Thymus (tissue), 11 donors: ENCODE measurements around the gene NHLRC2. TPM values are rescaled to one million over a fixed set of nuclear protein-coding genes. Genes with fewer than 3 reads are reported as not detected.
"Not testable (repeated sequence)": the region's sequence is repeated elsewhere in the genome, so short reads cannot be mapped to it uniquely, and the experiment has no call there.

ENCODE experiments used
- DNase-seq, 9 donors: peaks; one replicate each; pipeline ENCODE4 v3.0.0-alpha.2; 2013; ENCODE audit warnings: low spot score in 9 of 9, low read depth in 6 of 9, missing footprints in 1 of 9
- H3K27ac ChIP-seq, 2 donors: one replicate each; pipeline ENCODE4 v1.5.1; 2013; ENCODE audit warnings: control low read depth in 1 of 2, low read depth in 1 of 2, low read length in 1 of 2, mild to moderate bottlenecking in 1 of 2, moderate library complexity in 1 of 2
- H3K27me3 ChIP-seq, 2 donors: one replicate each; pipeline ENCODE4 v1.5.1; 2013; ENCODE audit warnings: low read length in 1 of 2; ENCODE audit not compliant: control insufficient read depth in 2 of 2, insufficient read depth in 1 of 2
- H3K36me3 ChIP-seq, 2 donors: one replicate each; pipeline ENCODE4 v1.5.1; 2013; ENCODE audit warnings: low read length in 1 of 2, mild to moderate bottlenecking in 1 of 2, moderate library complexity in 1 of 2; ENCODE audit not compliant: control insufficient read depth in 2 of 2, insufficient read depth in 2 of 2
- H3K4me1 ChIP-seq, 2 donors: one replicate each; pipeline ENCODE4 v1.5.1; 2013; ENCODE audit warnings: low read length in 2 of 2; ENCODE audit not compliant: control insufficient read depth in 2 of 2, insufficient read depth in 2 of 2
- H3K4me3 ChIP-seq, 2 donors: one replicate each; pipeline ENCODE4 v1.5.1; 2013; ENCODE audit warnings: low read length in 2 of 2, control low read depth in 1 of 2, mild to moderate bottlenecking in 1 of 2
- H3K9me3 ChIP-seq, 2 donors: one replicate each; pipeline ENCODE4 v1.5.1; 2013; ENCODE audit warnings: low read length in 1 of 2, mild to moderate bottlenecking in 1 of 2; ENCODE audit not compliant: control insufficient read depth in 2 of 2, insufficient read depth in 1 of 2
- WGBS: extraction: QIAGEN DNeasy Blood & Tissue Kit; methylation state at CpG from one replicate; pipeline ENCODE4 v1.1.7; 2013; 5-methylcytosine and 5-hydroxymethylcytosine counted together
- polyA plus RNA-seq: library from polyadenylated mRNA; stranded (reverse); fragments of 200-250 nt; gene quantifications from one replicate; pipeline ENCODE4 v1.2.3, GENCODE V29; 2013
- total RNA-seq: library from RNA; stranded (reverse); fragments of 120-200 nt; gene quantifications from one replicate; pipeline ENCODE4 v1.2.4, GENCODE V29; 2013
- donor health status: healthy.

Gene NHLRC2
- total and polyA plus RNA-seq, 2 donors, result 6.2 to 7.6 TPM

DNA sequence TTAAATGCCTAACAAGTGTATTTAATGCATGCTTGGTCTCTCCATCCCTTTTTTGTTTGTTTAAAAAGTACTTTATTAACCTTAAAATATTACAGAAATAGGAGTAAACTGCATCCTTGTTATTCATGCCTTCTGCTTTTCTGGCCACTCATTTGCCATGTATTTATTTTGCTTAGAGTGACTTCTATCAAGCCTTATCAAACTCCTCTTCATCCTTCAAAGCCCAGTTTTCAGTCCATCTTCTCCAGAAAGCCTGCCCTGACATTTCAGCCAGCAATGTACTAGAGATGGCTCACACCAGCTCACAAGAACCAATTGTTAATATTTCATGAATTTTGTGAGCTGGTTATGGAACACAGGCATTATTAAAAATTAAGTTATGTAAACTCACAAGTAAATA lies 82.8 kb downstream of the NHLRC2 start:
- DNase-seq, result no peak
- H3K9me3 ChIP-seq, result peaks cover 0 to 2% of the 10 kb centered on the region in 2 donors

DNA sequence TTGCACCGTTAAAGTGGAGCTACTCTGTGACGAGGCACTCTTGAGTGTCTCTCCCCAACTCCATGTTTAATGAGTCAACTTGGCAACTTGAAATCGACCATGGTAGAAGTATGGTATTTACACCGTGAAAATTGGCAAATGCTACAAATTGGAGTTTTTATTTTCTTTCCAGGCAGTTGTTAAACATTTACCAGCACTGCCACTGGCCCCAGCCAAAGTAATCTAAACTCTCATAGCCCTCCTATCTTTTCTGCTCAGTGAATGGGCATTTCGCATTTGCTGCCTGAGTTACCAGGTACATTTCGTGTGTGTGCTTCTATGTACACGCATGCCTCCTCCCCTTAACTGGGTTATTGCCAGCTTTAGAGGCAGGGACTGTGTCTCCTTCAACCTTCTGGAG lies 83.3 kb downstream of the NHLRC2 start:
- Histone ChIP-seq H3K27ac (no peak overlapping the region), H3K36me3 (no peaks in the 10 kb centered on the region), H3K4me1 (no peaks in the 10 kb centered on the region), H3K9me3 (peaks cover 0 to 2% of the 10 kb centered on the region in 2 donors), H3K4me3 (no peak overlapping the region), H3K27me3 (peaks cover 0 to 3% of the 10 kb centered on the region in 2 donors)
- DNase-seq, result no peak
- 83% methylated on average over 7 of the region's 7 CpGs for WGBS

More for the DNA sequence above, 82.8 kb downstream of the NHLRC2 start:
- Histone ChIP-seq H3K27me3 (peaks cover 0 to 3% of the 10 kb centered on the region in 2 donors), H3K4me1 (no peaks in the 10 kb centered on the region), H3K27ac (no peak overlapping the region), H3K36me3 (no peaks in the 10 kb centered on the region), H3K4me3 (no peak overlapping the region)

DNA sequence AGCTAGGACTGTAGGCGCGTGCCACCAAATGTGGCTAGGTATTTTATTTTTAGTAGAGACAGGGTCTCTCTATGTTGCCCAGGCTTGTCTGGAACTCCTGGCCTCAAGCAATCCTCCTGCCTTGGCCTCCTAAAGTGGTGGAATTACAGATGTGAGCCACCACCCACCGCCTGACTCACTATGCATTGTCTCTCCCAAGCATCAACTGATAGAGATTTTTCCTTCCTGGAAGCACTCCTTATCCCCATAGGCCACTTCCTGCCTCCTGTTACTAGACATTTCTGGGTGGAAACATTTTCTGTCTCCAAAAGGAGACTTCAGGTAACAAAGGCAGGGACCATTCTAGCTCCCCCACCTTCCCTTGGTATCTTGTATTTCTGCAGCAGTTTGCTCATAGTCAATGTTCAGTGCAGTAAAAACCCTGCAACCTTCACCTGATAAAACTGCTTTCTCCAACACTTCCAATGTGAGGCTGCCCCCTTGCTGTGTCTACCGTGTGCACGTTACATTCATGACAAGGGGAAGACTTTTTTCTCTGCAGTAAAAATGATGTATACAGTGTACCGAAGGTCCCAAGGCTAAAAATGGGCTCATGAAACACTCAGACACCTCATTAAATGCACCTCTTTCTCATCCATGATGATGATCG lies 84.9 kb downstream of the NHLRC2 start:
- Histone ChIP-seq H3K36me3 (no peaks in the 10 kb centered on the region), H3K9me3 (peaks cover 0 to 2% of the 10 kb centered on the region in 2 donors), H3K4me1 (no peaks in the 10 kb centered on the region), H3K27me3 (peaks cover 0 to 3% of the 10 kb centered on the region in 2 donors), H3K27ac (no peak overlapping the region), H3K4me3 (no peak overlapping the region)
- WGBS, result 85% methylated on average over 7 of the region's 7 CpGs
- DNase-seq, result no peak

DNA sequence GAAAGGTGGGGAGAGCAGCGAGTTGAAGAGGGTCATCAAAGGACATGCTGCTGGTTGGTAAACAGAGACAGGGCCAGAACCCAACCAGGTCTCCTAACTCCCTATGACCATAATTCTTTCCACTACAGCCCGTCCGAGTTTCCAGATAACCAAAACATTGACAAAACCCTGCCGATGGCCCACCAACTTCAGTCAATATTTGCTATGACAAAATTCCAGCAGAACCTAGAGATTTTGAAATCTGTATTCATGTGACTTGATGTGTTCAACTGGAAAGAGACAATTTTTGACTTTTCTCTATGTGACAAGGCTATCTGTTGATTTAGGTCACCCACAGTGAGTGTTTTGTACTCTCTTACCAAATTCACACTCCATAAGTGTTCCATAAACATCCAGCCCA lies 86.7 kb downstream of the NHLRC2 start:
- WGBS, result 97% methylated on average over 4 of the region's 4 CpGs
- H3K27ac ChIP-seq, result no peak overlapping the region
- H3K9me3 ChIP-seq, result peaks cover 0 to 2% of the 10 kb centered on the region in 2 donors
- H3K27me3 ChIP-seq, result peaks cover 0 to 3% of the 10 kb centered on the region in 2 donors
- H3K4me1 ChIP-seq, result no peaks in the 10 kb centered on the region
- no peak for DNase-seq
- no peak overlapping the region for H3K4me3 ChIP-seq
- H3K36me3 ChIP-seq, result no peaks in the 10 kb centered on the region

DNA sequence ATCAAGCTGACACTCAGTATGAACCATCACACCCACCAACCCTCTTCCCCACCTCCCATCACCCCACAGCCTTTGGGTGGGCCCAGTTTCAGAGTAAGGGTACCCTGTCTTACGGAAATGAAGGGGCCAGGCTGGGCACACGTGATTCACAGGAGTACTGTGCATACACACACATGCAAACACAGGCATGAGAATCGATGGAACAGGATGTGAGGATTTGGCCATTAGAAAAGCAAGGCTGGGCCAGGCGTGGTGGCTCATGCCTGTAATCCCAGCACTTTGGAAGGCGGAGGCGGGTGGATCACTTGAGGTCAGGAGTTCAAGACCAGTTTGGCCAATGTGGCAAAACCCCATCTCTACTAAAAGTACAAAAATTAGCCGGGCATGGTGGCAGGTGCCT lies 88.7 kb downstream of the NHLRC2 start:
- not testable (repeated sequence) for H3K9me3 ChIP-seq, H3K4me1 ChIP-seq, H3K27me3 ChIP-seq, DNase-seq, H3K4me3 ChIP-seq, H3K36me3 ChIP-seq, H3K27ac ChIP-seq
- WGBS, result 99% methylated on average over 7 of the region's 7 CpGs

DNA sequence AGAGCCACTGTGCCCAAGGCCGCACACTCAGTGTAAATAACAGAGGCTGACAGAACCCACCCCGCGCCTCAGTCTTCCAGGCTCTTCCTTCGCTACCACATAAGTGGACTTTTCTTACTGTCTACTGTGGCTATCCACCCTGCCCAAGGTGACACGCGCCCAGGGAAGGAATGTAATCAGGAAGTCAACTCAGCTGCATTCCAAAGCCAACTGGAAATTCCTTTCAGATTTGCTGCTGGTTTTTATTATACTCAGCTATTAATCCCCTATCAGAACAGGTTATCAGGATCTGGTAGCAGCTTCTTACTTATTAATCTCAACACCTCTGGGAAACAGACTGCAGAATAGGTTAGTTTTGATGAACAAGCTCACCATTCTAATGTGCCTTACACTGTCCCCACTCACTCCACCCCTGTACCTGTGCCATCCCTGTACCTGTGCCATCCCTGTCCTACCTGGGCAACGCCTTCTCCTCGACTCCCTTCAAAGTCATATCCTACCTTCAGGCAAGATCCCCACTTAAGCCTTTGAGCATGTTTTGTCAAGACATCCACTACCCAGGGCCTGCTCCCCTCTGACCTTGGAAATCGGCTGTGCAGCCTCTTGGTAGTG lies 90.7 kb downstream of the NHLRC2 start:
- no peak overlapping the region for H3K27ac ChIP-seq
- H3K36me3 ChIP-seq, result no peaks in the 10 kb centered on the region
- WGBS, result 95% methylated on average over 9 of the region's 9 CpGs
- peaks cover 0 to 3% of the 10 kb centered on the region in 2 donors for H3K27me3 ChIP-seq
- H3K4me1 ChIP-seq, result peaks cover 0 to 10% of the 10 kb centered on the region in 2 donors
- no peak overlapping the region for H3K4me3 ChIP-seq
- H3K9me3 ChIP-seq, result no peaks in the 10 kb centered on the region
- DNase-seq, result no peak

DNA sequence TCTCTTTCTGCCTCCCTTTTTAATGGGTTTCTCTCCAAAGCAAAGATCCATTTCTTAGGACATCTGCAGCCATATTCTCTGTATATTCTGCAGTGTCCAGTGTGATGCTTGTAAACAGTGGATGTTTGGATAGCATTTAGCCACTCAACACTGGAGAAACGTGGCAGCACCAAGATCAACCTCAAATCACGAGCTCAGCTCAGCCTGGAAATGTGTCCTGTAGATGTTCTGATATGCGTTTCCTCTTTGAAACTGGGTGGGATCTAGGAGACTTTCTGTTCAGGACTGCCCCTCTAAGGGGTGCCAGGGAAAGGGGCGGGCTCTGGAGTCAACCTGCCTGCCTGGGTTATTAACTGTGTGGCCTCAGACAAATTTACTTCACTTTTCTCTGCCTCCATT lies 91.2 kb downstream of the NHLRC2 start:
- Histone ChIP-seq H3K4me3 (no peak overlapping the region), H3K27ac (no peak overlapping the region), H3K9me3 (no peaks in the 10 kb centered on the region), H3K4me1 (peaks cover 0 to 10% of the 10 kb centered on the region in 2 donors), H3K36me3 (no peaks in the 10 kb centered on the region), H3K27me3 (peaks cover 0 to 3% of the 10 kb centered on the region in 2 donors)
- no peak for DNase-seq
- 99% methylated on average over 4 of the region's 4 CpGs for WGBS

DNA sequence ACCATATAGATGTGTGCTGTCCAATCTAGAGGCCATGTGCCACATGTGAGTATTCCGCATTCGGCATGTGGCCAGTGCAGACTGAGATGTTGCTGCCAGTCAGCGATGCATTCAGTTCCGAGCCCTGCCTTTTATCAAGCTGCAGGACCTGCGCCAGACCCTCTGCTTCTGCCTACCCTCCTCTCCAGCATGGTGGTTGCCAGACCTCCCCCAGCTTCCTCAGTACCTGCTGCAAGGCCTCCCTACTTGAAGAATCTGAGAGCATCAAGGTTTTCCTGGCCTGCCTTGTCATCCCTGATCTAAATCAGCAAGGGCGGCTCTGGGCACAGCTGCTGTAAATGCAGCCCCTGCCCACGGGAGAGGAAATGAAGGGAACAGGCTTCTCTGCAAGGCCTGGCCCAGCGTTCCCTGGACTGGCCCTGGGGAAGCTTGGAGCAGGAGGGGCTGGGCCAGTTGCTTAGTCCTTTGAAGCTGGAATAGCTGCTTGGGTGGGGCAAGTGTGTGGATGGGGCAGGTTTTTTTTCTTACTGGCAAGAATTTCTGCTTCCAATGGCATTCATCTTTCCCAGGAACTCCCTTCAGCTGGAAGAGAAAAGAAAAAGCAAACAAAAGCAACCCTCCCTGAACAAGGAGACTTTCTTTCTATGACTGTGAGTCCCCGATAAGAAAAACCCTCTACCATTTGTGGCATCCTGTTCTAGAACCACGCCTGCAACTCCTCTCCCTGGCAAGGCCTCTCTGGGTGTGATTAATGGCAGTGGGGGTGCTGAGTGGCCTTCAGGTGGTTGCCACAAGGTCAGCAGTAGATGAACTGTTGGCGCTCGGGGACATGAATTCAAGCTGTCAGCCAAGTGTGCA lies 93.0 kb downstream of the NHLRC2 start:
- 65% methylated on average over 12 of the region's 12 CpGs for WGBS
- no peak for DNase-seq
- H3K27ac ChIP-seq, result no peak overlapping the region
- no peaks in the 10 kb centered on the region for H3K27me3 ChIP-seq
- no peaks in the 10 kb centered on the region for H3K9me3 ChIP-seq
- H3K4me3 ChIP-seq, result no peak overlapping the region
- peaks cover 0 to 10% of the 10 kb centered on the region in 2 donors for H3K4me1 ChIP-seq
- H3K36me3 ChIP-seq, result no peaks in the 10 kb centered on the region

DNA sequence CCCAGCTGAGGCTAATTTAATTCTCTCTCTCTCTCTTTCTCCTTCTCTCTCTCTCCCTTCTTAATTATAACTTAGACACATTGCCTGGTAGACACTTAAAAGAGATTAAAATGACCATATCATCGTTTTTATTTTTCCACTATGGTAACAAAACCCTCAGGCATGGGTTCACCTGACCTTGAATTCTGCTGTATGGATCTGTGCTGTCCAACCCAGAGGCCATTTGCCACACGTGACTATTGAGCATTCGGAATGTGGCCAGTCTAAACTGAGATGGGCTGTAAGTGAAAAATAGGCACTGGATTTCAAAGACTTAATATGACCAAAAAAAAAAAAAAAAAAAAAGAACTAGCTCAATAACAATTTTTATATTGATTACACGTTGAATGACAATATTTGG lies 93.6 kb downstream of the NHLRC2 start:
- Histone ChIP-seq H3K27me3 (no peaks in the 10 kb centered on the region), H3K36me3 (no peaks in the 10 kb centered on the region), H3K9me3 (no peaks in the 10 kb centered on the region), H3K4me3 (no peak overlapping the region), H3K27ac (no peak overlapping the region), H3K4me1 (peaks cover 0 to 10% of the 10 kb centered on the region in 2 donors)
- WGBS, result 83% methylated on average over 4 of the region's 4 CpGs
- DNase-seq, result no peak
